ENCODE data around the gene FGGY.

GRCh38 chr1:59477867-59478266, 181.0 kb downstream of the FGGY start:
- TF ChIP-seq CTCF (IDR thresholded peaks at IDR 0.05; ENCODE audit: insufficient read depth, low read length, poor library complexity, severe bottlenecking) (no peak), EZH2phosphoT487 (conservative IDR thresholded peaks at IDR 0.05; ENCODE audit: low read length) (no peak)
